Neural progenitor cell (in vitro differentiated cells): Measurements from ENCODE around the gene TBC1D1. TPM values are rescaled to one million over a fixed set of nuclear protein-coding genes. Genes with fewer than 3 reads are reported as not detected.

Experiments
- DNase-seq: peaks from one replicate; pipeline ENCODE4 v3.0.0-alpha.2; 2016; ENCODE audit warnings: low spot score
- H2AFZ ChIP-seq: fragments of 200-600 bp; sonication (generic); replicated peaks from 2 replicates; pipeline ENCODE4 v1.6.1; 2016; ENCODE audit warnings: antibody characterized with exemption
- H3F3A ChIP-seq: fragments of 200-600 bp; sonication (generic); 2 replicates; pipeline ENCODE4 v1.6.1; 2016; ENCODE audit warnings: antibody characterized with exemption, low read depth
- H3K27ac ChIP-seq: fragments of 200-600 bp; sonication (generic); 2 replicates; pipeline ENCODE4 v1.5.1; 2016; ENCODE audit warnings: mild to moderate bottlenecking
- H3K27me3 ChIP-seq: fragments of 200-600 bp; sonication (generic); 2 replicates; pipeline ENCODE4 v1.6.1; 2016; ENCODE audit warnings: mild to moderate bottlenecking, moderate library complexity
- H3K36me3 ChIP-seq: fragments of 200-600 bp; sonication (generic); 2 replicates; pipeline ENCODE4 v1.5.1; 2016
- H3K4me1 ChIP-seq: fragments of 200-600 bp; sonication (generic); 2 replicates; pipeline ENCODE4 v1.6.1; 2016; ENCODE audit warnings: mixed run types
- H3K4me2 ChIP-seq: fragments of 200-600 bp; sonication (generic); 2 replicates; pipeline ENCODE4 v1.6.1; 2016
- H3K4me3 ChIP-seq: fragments of 200-600 bp; sonication (generic); 2 replicates; pipeline ENCODE4 v1.5.1; 2016
- H3K79me2 ChIP-seq: fragments of 200-600 bp; sonication (generic); 2 replicates; pipeline ENCODE4 v1.6.1; 2016; ENCODE audit warnings: low read depth
- H3K9ac ChIP-seq: fragments of 200-600 bp; sonication (generic); 2 replicates; pipeline ENCODE4 v1.6.1; 2016
- H3K9me3 ChIP-seq: fragments of 200-600 bp; sonication (generic); 2 replicates; pipeline ENCODE4 v1.5.1; 2016; ENCODE audit warnings: low read depth
- H4K20me1 ChIP-seq: fragments of 200-600 bp; sonication (generic); 2 replicates; pipeline ENCODE4 v1.6.1; 2016; ENCODE audit warnings: low read depth
- H3K27ac Mint-ChIP-seq: 3 replicates; pipeline ENCODE4 v1.8.0; 2021; ENCODE audit warnings: mixed read lengths
- H3K27me3 Mint-ChIP-seq: 2 replicates; pipeline ENCODE4 v1.8.0; 2022; ENCODE audit warnings: low read depth, mild to moderate bottlenecking, inconsistent platforms, moderate library complexity, mixed read lengths; ENCODE audit not compliant: insufficient read depth
- H3K36me3 Mint-ChIP-seq: 3 replicates; pipeline ENCODE4 v1.8.0; 2021; ENCODE audit warnings: mixed read lengths
- H3K4me1 Mint-ChIP-seq: 3 replicates; pipeline ENCODE4 v1.8.0; 2021; ENCODE audit warnings: mixed read lengths
- H3K4me3 Mint-ChIP-seq: 3 replicates; pipeline ENCODE4 v1.8.0; 2021; ENCODE audit warnings: mild to moderate bottlenecking, moderate library complexity, mixed read lengths
- H3K9me3 Mint-ChIP-seq: 3 replicates; pipeline ENCODE4 v1.8.0; 2020; ENCODE audit warnings: mixed read lengths
- EZH2 ChIP-seq: fragments of 200-600 bp; sonication (generic); IDR thresholded peaks from 2 replicates; pipeline ENCODE4 v1.6.1; 2017; ENCODE audit warnings: antibody characterized with exemption, mild to moderate bottlenecking, moderate library complexity
- EZH2phosphoT487 ChIP-seq: fragments of 200-600 bp; sonication (generic); IDR thresholded peaks from 2 replicates; pipeline ENCODE4 v1.6.1; 2017; ENCODE audit warnings: antibody characterized with exemption
- total RNA-seq: library from RNA; depleted of rRNA; stranded (reverse); fragments of >200 nt; gene quantifications from 2 replicates; pipeline ENCODE4 v1.2.3, GENCODE V29; 2015; ENCODE audit warnings: low replicate concordance
- TF ChIP-seq, protein P1 (sequence below): fragments of 200-600 bp; sonication (generic); IDR thresholded peaks from 2 replicates; pipeline ENCODE4 v1.5.1; 2017; ENCODE audit warnings: antibody characterized with exemption, mild to moderate bottlenecking

Gene TBC1D1
- total RNA-seq, 1 donor from 2014 or later: 208 TPM

DNA sequence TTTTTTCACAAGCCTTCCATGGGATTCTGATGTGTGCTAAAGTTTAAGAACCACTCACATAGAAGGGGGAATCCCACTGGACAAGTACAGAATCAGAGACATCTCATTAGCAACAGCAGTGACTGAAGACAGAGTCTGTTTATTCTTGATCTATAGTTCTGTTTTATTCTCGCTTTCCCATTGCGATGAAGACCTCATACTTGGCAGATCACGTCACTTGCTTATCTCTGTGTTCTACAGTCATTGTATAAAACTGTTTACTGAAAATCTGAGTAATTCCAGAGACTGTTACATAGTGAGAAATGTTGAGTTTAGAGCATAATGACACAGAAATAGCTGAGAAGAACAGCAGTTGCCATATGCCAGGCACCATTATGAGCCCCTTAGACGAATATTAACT is 254.9 kb downstream of the TBC1D1 start:
- H3K4me3 Mint-ChIP-seq: no peak overlapping the region
- no peaks in the 10 kb centered on the region for H3K79me2 ChIP-seq
- no peak for DNase-seq
- H3K27ac Mint-ChIP-seq: no peak overlapping the region
- peaks cover 12% of the 10 kb centered on the region for H3K27me3 Mint-ChIP-seq
- no peak overlapping the region for H3K9ac ChIP-seq
- no peak overlapping the region for H3K4me3 ChIP-seq
- no peaks in the 10 kb centered on the region for H3K9me3 ChIP-seq
- H2AFZ ChIP-seq: no peak overlapping the region
- peaks cover 10% of the 10 kb centered on the region for H3K4me1 ChIP-seq
- peaks cover 2% of the 10 kb centered on the region for H3K9me3 Mint-ChIP-seq
- peaks cover 37% of the 10 kb centered on the region for H3K4me1 Mint-ChIP-seq
- H3F3A ChIP-seq: no peaks in the 10 kb centered on the region
- no peak overlapping the region for H3K4me2 ChIP-seq
- H3K27me3 ChIP-seq: no peaks in the 10 kb centered on the region
- H3K27ac ChIP-seq: no peak overlapping the region
- no peaks in the 10 kb centered on the region for H3K36me3 ChIP-seq
- TF ChIP-seq, protein P1, sequence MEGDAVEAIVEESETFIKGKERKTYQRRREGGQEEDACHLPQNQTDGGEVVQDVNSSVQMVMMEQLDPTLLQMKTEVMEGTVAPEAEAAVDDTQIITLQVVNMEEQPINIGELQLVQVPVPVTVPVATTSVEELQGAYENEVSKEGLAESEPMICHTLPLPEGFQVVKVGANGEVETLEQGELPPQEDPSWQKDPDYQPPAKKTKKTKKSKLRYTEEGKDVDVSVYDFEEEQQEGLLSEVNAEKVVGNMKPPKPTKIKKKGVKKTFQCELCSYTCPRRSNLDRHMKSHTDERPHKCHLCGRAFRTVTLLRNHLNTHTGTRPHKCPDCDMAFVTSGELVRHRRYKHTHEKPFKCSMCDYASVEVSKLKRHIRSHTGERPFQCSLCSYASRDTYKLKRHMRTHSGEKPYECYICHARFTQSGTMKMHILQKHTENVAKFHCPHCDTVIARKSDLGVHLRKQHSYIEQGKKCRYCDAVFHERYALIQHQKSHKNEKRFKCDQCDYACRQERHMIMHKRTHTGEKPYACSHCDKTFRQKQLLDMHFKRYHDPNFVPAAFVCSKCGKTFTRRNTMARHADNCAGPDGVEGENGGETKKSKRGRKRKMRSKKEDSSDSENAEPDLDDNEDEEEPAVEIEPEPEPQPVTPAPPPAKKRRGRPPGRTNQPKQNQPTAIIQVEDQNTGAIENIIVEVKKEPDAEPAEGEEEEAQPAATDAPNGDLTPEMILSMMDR: no peak
- TF ChIP-seq EZH2 (no peak), EZH2phosphoT487 (no peak)
- H4K20me1 ChIP-seq: no peaks in the 10 kb centered on the region
- H3K36me3 Mint-ChIP-seq: peaks cover 5% of the 10 kb centered on the region

DNA sequence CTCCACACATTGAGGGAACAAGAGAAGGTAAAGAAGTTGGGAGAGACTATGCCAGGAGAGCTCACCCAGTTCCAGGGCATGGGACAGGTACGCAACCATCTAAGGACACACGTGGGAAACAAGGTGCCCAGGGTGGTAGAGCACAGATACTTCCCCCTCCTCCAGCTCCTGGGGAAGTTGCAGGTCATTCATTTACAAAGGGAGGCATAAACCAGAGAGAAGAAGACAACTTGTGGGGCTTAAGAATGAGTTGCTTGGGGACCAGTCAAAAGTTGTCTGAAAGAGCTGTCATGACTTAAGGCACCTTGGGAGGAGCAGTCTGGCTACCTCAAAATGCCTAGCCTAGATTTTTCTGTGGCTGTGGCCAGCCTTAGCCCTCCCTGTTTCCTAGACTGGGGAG is 255.5 kb downstream of the TBC1D1 start:
- no peak overlapping the region for H3K27ac Mint-ChIP-seq
- Histone ChIP-seq H3K4me2 (no peak overlapping the region), H3K9me3 (no peaks in the 10 kb centered on the region), H3K79me2 (no peaks in the 10 kb centered on the region), H3F3A (no peaks in the 10 kb centered on the region), H3K4me3 (no peak overlapping the region), H2AFZ (no peak overlapping the region), H4K20me1 (no peaks in the 10 kb centered on the region), H3K36me3 (no peaks in the 10 kb centered on the region), H3K27ac (no peak overlapping the region), H3K4me1 (peaks cover 10% of the 10 kb centered on the region), H3K27me3 (no peaks in the 10 kb centered on the region), H3K9ac (no peak overlapping the region)
- TF ChIP-seq, protein P1: no peak
- TF ChIP-seq EZH2phosphoT487 (no peak), EZH2 (no peak)
- peaks cover 5% of the 10 kb centered on the region for H3K36me3 Mint-ChIP-seq
- no peak overlapping the region for H3K4me3 Mint-ChIP-seq
- no peak for DNase-seq
- peaks cover 12% of the 10 kb centered on the region for H3K27me3 Mint-ChIP-seq
- peaks cover 2% of the 10 kb centered on the region for H3K9me3 Mint-ChIP-seq
- peaks cover 38% of the 10 kb centered on the region for H3K4me1 Mint-ChIP-seq

DNA sequence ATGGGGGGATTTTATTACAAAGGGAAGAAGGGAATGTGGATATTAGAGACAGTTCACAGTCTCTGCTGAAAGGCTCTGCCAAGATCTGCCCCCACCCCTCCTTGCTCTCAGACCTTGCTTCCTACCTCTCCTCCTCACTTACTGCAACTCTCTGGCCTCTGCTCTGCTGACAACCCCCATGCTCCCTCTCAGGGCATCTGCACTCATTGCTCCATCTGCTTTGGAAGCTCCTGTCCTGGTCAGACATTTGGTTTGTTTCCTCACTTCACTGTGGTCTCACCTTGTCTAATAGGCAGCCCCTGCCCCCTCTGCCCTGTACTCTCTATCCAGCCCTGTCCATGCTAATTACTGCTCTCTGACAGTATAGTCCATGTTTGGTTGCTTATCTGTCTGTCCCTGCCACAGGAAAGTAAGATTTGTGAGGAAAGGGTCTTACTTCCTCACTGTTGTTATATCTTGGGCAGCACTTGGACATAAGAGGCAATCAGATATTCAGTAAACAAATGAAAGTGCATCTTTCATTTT is 258.6 kb downstream of the TBC1D1 start:
- H3K9me3 Mint-ChIP-seq: peaks cover 2% of the 10 kb centered on the region
- no peak overlapping the region for H3K4me3 ChIP-seq
- no peak for DNase-seq
- no peaks in the 10 kb centered on the region for H3K36me3 ChIP-seq
- no peak for TF ChIP-seq EZH2
- TF ChIP-seq, protein P1: no peak
- TF ChIP-seq EZH2phosphoT487: no peak
- no peak overlapping the region for H3K9ac ChIP-seq
- H3K36me3 Mint-ChIP-seq: peaks cover 2% of the 10 kb centered on the region
- no peaks in the 10 kb centered on the region for H4K20me1 ChIP-seq
- H3K79me2 ChIP-seq: no peaks in the 10 kb centered on the region
- no peak overlapping the region for H3K27ac Mint-ChIP-seq
- H3F3A ChIP-seq: no peaks in the 10 kb centered on the region
- no peaks in the 10 kb centered on the region for H3K9me3 ChIP-seq
- H3K4me3 Mint-ChIP-seq: no peak overlapping the region
- H3K4me2 ChIP-seq: no peak overlapping the region
- no peak overlapping the region for H3K27ac ChIP-seq
- no peak overlapping the region for H2AFZ ChIP-seq
- no peaks in the 10 kb centered on the region for H3K27me3 ChIP-seq
- H3K4me1 Mint-ChIP-seq: peaks cover 52% of the 10 kb centered on the region
- peaks cover 11% of the 10 kb centered on the region for H3K4me1 ChIP-seq
- H3K27me3 Mint-ChIP-seq: peaks cover 9% of the 10 kb centered on the region
